HUES48 (cell line): ENCODE measurements around the gene GCK.

Experiments used
- H3K27ac ChIP-seq: one replicate; pipeline ENCODE4 v1.7.0; 2013; ENCODE audit warnings: low read depth, low read length, inconsistent platforms
- H3K27me3 ChIP-seq: 2 replicates; pipeline ENCODE4 v1.6.1; 2013; ENCODE audit warnings: mild to moderate bottlenecking, low read length; ENCODE audit not compliant: control insufficient read depth, insufficient read depth
- H3K36me3 ChIP-seq: 2 replicates; pipeline ENCODE4 v1.6.1; 2013; ENCODE audit warnings: low read length; ENCODE audit not compliant: control insufficient read depth, insufficient read depth
- H3K4me1 ChIP-seq: 2 replicates; pipeline ENCODE4 v1.6.1; 2013; ENCODE audit warnings: mild to moderate bottlenecking, low read length; ENCODE audit not compliant: control insufficient read depth, insufficient read depth
- H3K4me3 ChIP-seq: 2 replicates; pipeline ENCODE4 v1.5.1; 2013; ENCODE audit warnings: mild to moderate bottlenecking, low read depth, low read length
- H3K9ac ChIP-seq: 2 replicates; pipeline ENCODE4 v1.6.1; 2013; ENCODE audit warnings: mild to moderate bottlenecking, low read depth, low read length, moderate library complexity
- H3K9me3 ChIP-seq: 2 replicates; pipeline ENCODE4 v1.6.1; 2013; ENCODE audit warnings: low read length; ENCODE audit not compliant: control insufficient read depth, insufficient read depth

The GCK gene

DNA sequence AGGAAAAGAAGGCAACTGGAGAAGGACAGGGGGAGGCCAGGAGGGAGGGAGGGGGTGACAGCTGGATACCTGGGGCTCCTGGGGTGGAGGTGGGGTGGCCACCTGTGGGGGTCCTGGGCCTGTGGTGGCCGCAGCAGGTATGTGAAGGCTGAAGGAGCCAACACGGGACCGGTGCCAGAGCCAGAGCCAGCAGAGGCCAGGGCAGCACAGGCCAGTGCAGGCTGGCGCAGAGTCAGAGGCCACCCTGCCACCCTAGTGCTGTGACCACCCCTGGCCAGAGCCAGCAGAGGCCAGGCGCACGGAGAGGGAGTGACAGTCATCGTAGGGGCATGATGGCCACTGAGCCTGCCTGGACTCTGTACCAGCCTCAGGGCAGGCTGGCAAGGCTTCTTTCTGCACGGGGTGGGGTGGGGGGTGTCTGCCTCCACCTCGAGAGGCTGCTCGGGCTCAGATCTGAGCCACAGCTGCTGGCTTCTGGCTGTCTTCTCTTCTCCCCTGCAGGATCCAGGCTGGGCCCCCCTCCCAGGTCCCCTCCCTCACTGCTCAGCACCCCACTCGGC, 40.4 kb upstream of the GCK start:
- Histone ChIP-seq H3K9ac (no peak overlapping the region), H3K4me1 (no peaks in the 10 kb centered on the region), H3K36me3 (no peaks in the 10 kb centered on the region), H3K9me3 (no peaks in the 10 kb centered on the region), H3K4me3 (no peak overlapping the region), H3K27ac (no peak overlapping the region), H3K27me3 (no peaks in the 10 kb centered on the region)

DNA sequence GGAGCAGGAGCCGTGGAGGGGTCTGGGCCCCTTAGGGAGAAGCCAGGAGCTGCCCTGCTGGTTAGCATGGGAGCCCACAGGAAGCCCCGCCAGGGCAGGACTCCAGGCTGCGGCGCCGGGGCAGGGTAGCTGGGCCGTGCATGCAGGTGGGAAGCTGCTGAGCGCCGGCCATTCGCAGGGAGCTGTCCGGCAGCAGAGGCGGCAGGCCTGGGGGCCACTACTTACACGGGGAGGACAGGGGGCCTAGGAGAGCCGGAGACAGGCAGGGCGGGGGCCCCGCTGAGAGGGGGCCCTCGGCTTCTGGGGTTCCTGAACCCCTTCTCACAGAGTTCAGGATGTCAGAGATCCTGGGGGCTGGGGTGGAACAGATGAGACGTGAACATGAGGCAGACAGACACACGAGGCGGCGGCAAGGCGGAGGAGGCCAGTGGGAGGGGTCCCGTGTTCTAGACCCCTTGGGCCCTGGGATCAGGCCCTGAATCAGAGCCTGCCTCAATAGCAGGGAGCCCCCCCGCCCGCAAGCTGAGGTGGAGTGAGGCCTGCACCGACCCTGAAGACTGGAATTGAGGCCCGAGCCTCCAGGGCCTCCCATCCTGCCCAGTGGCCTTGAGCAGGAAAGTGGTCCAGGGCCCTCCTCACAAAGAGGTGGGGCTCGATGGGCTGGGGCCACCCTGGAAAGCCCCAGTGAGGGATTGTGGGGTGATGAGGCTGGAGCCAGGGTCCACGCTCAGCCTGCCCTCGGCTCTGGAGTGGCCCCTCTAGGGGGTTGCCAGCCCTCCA, 39.5 kb upstream of the GCK start:
- Histone ChIP-seq H3K27me3 (no peaks in the 10 kb centered on the region), H3K9ac (no peak overlapping the region), H3K36me3 (no peaks in the 10 kb centered on the region)

DNA sequence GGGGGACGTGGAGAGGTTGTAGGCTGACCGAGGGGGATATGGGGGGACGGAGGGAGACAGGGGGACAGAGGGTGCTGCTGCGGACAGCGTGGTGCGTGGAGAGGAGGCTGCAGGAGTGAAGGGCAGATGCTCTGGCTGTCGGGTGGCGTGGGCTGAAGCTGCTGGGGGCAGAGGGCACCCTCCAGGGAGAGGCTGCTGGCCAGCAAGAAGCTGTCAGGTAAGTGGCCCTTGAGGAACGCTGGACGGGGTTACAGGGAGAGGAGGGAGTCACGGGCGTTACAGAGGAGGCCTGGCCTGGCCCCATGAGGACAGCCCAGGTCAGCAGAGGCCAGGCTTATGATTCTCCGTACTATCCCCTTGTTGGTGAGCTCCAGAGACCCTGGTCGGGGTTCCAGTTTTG, 38.7 kb upstream of the GCK start:
- Histone ChIP-seq H3K9me3 (no peaks in the 10 kb centered on the region), H3K4me1 (0 out of 2 replicates have a peak, but pooled peaks cover 3% of the 10 kb centered on the region), H3K36me3 (no peaks in the 10 kb centered on the region), H3K27ac (no peak overlapping the region), H3K4me3 (no peak overlapping the region), H3K9ac (no peak overlapping the region), H3K27me3 (no peaks in the 10 kb centered on the region)

More for the DNA sequence above, 39.5 kb upstream of the GCK start:
- no peaks in the 10 kb centered on the region for H3K9me3 ChIP-seq
- 0 out of 2 replicates have a peak, but pooled peaks cover under 1% of the 10 kb centered on the region for H3K4me1 ChIP-seq
- no peak overlapping the region for H3K27ac ChIP-seq
- H3K4me3 ChIP-seq, result no peak overlapping the region

DNA sequence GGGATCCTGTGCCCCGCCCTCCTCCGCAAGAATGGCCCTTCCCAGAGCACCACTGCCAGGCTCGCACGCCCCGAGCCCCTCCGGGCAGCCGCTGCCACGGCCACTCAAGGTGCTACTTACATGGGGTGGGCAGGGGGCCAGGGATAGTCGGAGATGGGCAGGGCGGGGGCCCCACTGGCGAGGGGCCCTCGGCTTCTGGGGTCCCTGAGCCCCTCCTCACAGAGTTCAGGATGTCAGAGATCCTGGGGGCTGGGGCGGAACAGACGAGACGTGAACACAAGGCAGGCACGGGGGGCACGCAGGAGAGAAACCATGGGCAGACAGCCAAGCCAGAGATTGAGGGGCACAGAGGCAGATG, 37.1 kb upstream of the GCK start:
- Histone ChIP-seq H3K27me3 (no peaks in the 10 kb centered on the region), H3K36me3 (no peaks in the 10 kb centered on the region), H3K9me3 (no peaks in the 10 kb centered on the region), H3K9ac (no peak overlapping the region), H3K4me3 (no peak overlapping the region), H3K4me1 (0 out of 2 replicates have a peak, but pooled peaks cover 3% of the 10 kb centered on the region), H3K27ac (no peak overlapping the region)

DNA sequence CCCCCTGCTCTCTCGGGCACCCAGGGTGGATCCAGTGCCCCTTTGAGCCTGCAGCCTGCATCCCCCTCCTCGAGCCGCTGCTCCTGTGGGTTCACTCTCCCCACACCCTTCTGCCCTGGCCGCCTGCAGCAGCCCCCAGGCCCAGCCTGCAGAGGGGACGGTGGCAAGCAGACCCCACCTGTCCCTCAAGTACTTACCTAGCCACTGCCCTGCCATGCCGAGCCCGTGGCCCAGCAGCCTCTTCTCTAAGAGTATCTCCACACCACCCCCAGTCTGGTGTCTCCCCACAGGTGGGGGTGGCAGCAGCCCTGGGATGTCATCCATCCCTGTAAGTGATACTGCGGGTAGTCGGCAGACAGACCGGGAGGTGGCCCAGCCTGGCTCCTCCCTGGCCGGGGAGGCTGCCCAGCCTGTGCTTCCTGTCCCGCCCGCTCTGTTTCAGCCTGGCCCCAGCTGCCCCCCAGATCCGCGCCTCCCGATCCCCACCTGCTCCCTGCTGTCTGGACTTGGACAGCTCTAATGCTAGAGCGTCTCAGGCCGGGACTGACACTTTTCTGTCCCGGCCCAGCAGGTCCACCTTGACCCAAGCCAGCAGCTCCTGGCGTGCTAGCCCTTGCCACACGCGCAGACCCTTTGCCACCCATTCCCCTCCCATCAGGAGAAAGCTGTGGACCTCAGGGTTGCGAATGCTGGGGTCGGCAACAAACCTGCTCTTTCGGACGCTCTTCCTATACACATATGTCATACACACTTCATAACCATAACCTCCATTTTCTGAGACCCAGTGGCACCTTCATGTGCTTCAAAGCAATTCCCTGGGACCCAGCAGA, 36.5 kb upstream of the GCK start:
- Histone ChIP-seq H3K4me1 (0 out of 2 replicates have a peak, but pooled peaks cover 3% of the 10 kb centered on the region), H3K9me3 (no peaks in the 10 kb centered on the region), H3K27ac (no peak overlapping the region), H3K4me3 (no peak overlapping the region), H3K27me3 (no peaks in the 10 kb centered on the region), H3K9ac (no peak overlapping the region), H3K36me3 (no peaks in the 10 kb centered on the region)

DNA sequence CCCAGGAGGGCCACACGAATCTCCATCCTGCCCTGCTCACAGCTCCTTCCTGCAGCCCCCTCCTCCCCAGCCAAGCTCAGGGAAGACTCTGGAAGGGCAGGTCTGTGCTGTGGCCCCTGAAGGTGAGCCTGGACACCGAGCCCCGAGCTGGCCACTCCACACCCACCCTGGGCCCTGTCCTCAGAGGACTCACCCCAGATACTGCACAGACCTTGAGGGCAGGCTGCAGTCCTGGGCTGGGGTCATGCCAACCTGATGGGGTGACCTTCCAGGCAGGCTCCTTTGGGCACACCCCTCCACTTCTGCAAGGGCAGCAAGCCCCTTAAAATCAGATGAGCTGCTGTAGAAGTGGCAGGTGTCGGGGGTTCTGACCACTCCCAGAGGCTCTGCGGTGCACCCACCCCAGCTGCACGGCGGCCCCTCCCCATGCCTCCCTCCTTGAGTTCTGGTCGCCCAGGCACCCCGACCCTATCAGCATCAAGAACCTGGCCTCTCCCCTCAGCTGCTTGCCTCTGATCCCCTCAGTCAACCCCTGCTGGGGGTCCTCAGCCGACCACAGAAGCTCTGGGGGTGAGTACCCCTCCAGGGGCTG, 35.8 kb upstream of the GCK start:
- Histone ChIP-seq H3K27ac (no peak overlapping the region), H3K9me3 (no peaks in the 10 kb centered on the region), H3K27me3 (no peaks in the 10 kb centered on the region), H3K9ac (no peak overlapping the region), H3K4me3 (no peak overlapping the region), H3K4me1 (0 out of 2 replicates have a peak, but pooled peaks cover 3% of the 10 kb centered on the region), H3K36me3 (no peaks in the 10 kb centered on the region)

GRCh38 chr7:44224080-44224973, 35.1 kb upstream of the GCK start:
- Histone ChIP-seq H3K4me1 (0 out of 2 replicates have a peak, but pooled peaks cover 3% of the 10 kb centered on the region), H3K4me3 (no peak overlapping the region), H3K27ac (no peak overlapping the region), H3K27me3 (no peaks in the 10 kb centered on the region), H3K9me3 (no peaks in the 10 kb centered on the region), H3K36me3 (no peaks in the 10 kb centered on the region), H3K9ac (no peak overlapping the region)

DNA sequence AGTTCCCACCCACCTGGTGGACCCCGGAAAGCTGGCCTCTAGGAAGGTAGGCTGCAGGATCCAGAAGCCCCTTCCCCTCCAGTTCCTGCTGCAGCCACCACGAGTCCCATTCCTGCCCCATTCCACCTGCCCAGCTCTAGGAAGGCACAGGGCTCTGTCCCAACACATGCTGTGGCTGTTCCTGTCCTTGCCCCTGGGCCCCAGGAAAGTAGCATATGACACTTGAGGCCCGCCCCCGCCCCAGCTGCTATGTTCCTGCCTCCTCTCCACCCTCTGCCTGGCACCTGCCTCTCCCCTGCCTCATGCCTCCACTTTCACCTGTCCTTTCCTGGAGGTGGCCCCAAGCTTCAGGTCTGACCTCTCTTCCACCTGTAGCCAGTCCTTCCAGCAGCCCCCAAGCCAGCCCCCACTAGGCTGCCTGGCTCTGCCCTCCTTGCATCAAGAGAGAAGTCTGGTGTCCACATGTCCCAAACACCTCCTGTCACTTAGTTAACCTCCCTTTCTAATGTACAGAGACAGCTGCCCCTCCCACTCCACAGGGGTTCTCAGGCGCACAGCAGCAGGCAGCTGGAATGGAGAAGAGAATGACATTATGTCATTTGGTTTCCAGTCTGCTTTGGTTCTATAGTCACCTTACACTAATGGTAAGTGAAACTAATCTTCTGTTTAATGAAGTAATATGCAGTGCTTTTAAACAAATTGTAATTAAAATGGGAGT, 34.3 kb upstream of the GCK start:
- Histone ChIP-seq H3K27me3 (no peaks in the 10 kb centered on the region), H3K4me3 (no peak overlapping the region), H3K36me3 (no peaks in the 10 kb centered on the region), H3K27ac (no peak overlapping the region), H3K9me3 (no peaks in the 10 kb centered on the region), H3K9ac (no peak overlapping the region), H3K4me1 (peaks cover 8% of the 10 kb centered on the region; the same call in 1 of the 2 replicates)

GRCh38 chr7:44222776-44223261, 33.6 kb upstream of the GCK start:
- peaks cover 14% of the 10 kb centered on the region; the same call in 1 of the 2 replicates for H3K4me1 ChIP-seq
- H3K4me3 ChIP-seq, result no peak overlapping the region
- no peak overlapping the region for H3K27ac ChIP-seq
- H3K9ac ChIP-seq, result no peak overlapping the region
- no peaks in the 10 kb centered on the region for H3K27me3 ChIP-seq
- no peaks in the 10 kb centered on the region for H3K36me3 ChIP-seq
- H3K9me3 ChIP-seq, result no peaks in the 10 kb centered on the region
